Stimulated activated CD8-positive, alpha-beta memory T cell treated with anti-CD3 and anti-CD28 coated beads, Interleukin-4, amount 100 ng/mL, for 24 hours (primary cell): ENCODE data around the gene ANKRD52.
A peak's percentile ranks its signal among the peaks of the same experiment; 100 is the strongest.
"Not testable (repeated sequence)": the region's sequence is repeated elsewhere in the genome, so short reads cannot be mapped to it uniquely, and the experiment has no call there.

Experiments used
- DNase-seq: peaks from one replicate; pipeline ENCODE4 v3.0.0-alpha.2; 2020; ENCODE audit warnings: low read depth

ANKRD52 gene

GRCh38 chr12:56208006-56208405, 50.2 kb downstream of the ANKRD52 start:
- no peak for DNase-seq

GRCh38 chr12:56206452-56207166, 51.6 kb downstream of the ANKRD52 start:
- no peak for DNase-seq

- DNase-seq: no peak
Observed at GRCh38 chr12:56205445-56205844, 52.7 kb downstream of the ANKRD52 start.

- no peak for DNase-seq
Observed at GRCh38 chr12:56204275-56204674, 53.9 kb downstream of the ANKRD52 start.

- DNase-seq: no peak
Observed at GRCh38 chr12:56202838-56203237, 55.3 kb downstream of the ANKRD52 start.

- no peak for DNase-seq
Observed at GRCh38 chr12:56202366-56202765, 55.8 kb downstream of the ANKRD52 start.

GRCh38 chr12:56198836-56199235, 59.3 kb downstream of the ANKRD52 start:
- DNase-seq: no peak

GRCh38 chr12:56197921-56198635, 60.1 kb downstream of the ANKRD52 start:
- no peak for DNase-seq

GRCh38 chr12:56196818-56197550, 61.2 kb downstream of the ANKRD52 start:
- DNase-seq: not testable (repeated sequence)

- DNase-seq: peak; percentile 47
Observed at GRCh38 chr12:56193025-56193578, 65.1 kb downstream of the ANKRD52 start.

GRCh38 chr12:56192582-56192981, 65.6 kb downstream of the ANKRD52 start:
- no peak for DNase-seq

GRCh38 chr12:56190695-56191155, 67.5 kb downstream of the ANKRD52 start:
- DNase-seq: no peak

- DNase-seq: peak; percentile 76
Observed at GRCh38 chr12:56189918-56190694, 68.1 kb downstream of the ANKRD52 start.

- DNase-seq: peak; percentile 77
Observed at GRCh38 chr12:56189099-56189917, 68.9 kb downstream of the ANKRD52 start, which contains the start of gene SMARCC2. SMARCC2 (minus strand) TSS chr12:56189483; CDS start chr12:56189461, 22 bp downstream.

GRCh38 chr12:56188778-56189098, 69.4 kb downstream of the ANKRD52 start:
- no peak for DNase-seq

- DNase-seq: no peak
Observed at GRCh38 chr12:56188131-56188777, 69.9 kb downstream of the ANKRD52 start.
